Measurements from ENCODE around the gene LRP2.

Gene LRP2

GRCh38 chr2:169119123-169119760 is 243.1 kb downstream of the LRP2 start:
- DNase-seq = no peak

GRCh38 chr2:169118060-169118459 is 244.3 kb downstream of the LRP2 start:
- no peak for DNase-seq

GRCh38 chr2:169116993-169117392 is 245.3 kb downstream of the LRP2 start:
- DNase-seq = no peak

DNA sequence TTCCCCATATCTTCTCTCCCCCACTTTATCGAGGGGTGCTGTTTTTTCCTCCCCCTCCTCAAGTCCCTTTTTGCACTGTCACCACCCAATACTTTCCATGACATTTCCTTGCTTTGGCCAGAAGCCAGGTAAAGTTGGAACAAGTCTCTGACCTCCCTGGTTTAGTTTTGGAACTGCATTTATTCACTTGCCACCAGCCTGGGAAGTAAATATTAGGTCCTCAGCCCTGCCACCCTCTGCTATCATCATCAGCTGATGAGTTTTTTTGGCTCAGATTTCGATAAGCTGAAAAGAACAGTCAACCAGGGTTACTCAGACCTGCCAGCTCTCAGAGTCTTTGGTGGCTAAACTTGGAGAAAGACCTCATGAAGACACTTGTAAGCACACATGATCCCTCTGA is 246.0 kb downstream of the LRP2 start:
- no peak for DNase-seq

- DNase-seq = no peak
These were observed 248.3 kb downstream of the LRP2 start for GRCh38 chr2:169114056-169114455.

DNA sequence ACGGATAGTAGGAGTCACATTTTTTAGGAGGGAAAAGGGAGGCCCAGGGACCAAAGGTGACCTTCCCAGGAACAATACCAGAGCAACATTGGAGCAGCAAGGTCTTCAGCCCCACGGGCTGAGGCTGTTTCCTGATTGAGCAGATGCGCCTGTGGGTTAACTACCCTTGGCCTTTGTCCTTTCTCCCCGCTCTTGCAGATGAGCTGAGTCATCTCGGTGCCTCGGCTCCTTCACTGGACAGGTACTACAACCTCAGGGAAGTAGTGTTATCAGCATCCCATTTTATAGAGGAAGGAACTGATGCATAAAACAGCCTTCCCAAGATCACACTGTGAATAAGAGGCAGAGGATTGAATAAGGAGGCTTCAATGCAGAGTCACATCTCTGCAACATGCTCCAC is 249.5 kb downstream of the LRP2 start:
- no peak for DNase-seq

DNA sequence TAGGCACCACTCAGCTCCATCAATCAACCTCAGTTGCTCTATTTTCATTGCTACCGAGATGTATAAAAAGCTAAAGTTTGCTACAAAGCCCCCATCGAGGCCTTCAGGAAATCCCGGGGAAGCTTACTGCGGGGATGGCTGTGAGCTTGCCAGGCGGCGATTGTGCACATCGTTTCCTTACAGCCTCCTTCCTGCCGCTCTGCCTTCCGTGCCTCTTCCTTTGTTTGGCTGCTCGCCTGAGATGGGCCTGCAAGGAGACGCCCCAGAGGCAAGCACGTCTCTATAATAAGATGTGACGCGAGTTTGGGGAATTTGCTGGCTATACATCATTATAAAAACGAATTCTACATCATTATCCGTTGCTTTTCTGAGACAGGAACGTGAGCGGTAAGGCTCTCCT is 251.4 kb downstream of the LRP2 start:
- DNase-seq = no peak

- no peak for DNase-seq
These were observed 251.9 kb downstream of the LRP2 start for GRCh38 chr2:169110419-169110818.

GRCh38 chr2:169109502-169110409 is 252.6 kb downstream of the LRP2 start:
- peak; percentile 61 for DNase-seq

- DNase-seq = no peak
These were observed 254.0 kb downstream of the LRP2 start for GRCh38 chr2:169108099-169108884.

GRCh38 chr2:169107645-169108044 is 254.7 kb downstream of the LRP2 start:
- no peak for DNase-seq

GRCh38 chr2:169106563-169107545 is 255.5 kb downstream of the LRP2 start:
- DNase-seq = no peak

- no peak for DNase-seq
These were observed 256.2 kb downstream of the LRP2 start for GRCh38 chr2:169106134-169106533.

DNA sequence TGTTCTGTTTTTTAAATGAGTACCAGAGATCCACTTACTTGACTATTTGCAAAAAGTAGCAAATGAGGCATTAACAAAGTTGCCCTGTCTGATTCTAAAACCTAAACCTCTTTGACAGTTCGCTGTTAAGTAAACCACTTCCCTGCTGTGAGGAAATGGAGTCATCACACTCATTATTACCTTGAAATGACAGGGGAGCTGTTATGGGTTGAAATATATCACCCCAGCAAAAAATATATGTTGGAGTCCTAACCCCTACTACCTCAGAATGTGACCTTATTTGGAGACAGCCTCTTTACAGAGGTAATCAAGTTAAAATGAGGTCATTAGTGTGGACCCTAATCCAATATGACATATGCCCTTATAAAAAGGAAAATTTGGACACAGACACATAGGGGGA is 256.9 kb downstream of the LRP2 start:
- DNase-seq = no peak

GRCh38 chr2:169104848-169105247 is 257.5 kb downstream of the LRP2 start:
- no peak for DNase-seq

- peak; percentile 85 for DNase-seq
These were observed 266.7 kb downstream of the LRP2 start for GRCh38 chr2:169095621-169096105.

DNA sequence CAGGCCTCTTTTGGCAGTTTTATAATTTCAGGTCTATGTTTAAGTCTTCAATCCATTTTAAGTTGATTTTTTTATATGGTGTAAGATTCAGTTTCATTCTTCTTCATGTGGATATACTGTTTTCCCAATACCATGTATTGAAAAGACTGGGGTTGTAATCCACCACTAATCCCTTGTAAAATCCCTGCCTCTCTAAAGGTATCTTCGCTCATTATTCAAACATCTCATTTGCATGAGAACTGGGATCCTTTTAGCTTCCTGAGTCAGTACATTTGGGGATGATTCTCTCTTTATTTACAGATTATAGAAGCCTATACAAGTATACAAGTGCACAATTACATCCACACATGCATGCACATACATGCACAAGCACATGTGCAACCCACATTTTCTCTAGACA is 267.7 kb downstream of the LRP2 start:
- DNase-seq = no peak

DNA sequence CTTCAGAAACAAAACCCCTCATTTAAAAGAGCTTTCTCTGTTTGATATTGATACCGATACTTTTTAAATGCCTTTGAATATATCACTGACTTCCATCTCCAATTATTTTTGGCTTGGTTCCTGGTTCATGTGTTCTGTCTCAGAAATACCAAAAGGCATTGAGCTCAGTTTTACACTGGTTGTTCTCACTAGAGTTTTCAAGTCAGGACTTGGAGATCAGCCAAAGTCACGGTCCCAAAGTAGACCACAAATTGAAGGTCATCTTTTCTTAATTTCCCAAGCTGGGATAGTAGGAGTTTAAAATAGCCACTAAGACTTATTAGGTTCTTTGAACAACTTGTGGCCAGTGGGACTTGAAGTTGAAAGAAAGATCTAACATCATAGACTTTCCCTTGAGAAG is 268.8 kb downstream of the LRP2 start:
- no peak for DNase-seq

- peak; percentile 5 for DNase-seq
These were observed 270.4 kb downstream of the LRP2 start for GRCh38 chr2:169091761-169092519.

DNA sequence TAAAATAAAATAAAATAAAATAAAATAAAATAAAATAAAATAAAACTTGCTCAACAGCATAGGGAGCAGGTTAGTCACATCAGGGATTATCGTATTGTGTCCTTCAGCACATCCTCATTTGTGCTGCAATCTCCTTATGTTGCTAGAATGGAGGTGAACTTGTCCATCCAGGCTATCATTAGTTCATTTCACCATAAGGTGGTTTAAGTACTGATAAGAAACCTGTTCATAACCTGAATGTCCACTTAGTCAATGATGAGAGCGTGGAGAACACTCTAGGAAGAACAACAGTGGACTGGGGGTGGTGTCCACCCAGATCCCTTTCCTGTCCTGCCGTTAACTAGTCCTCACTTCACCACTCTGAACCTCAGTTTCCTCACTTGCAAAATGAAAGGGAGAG is 271.1 kb downstream of the LRP2 start:
- DNase-seq = no peak
